Fibroblast of skin of scalp (primary cell): ENCODE measurements around the gene VPS25.

ENCODE experiments used
- DNase-seq: peaks from one replicate; pipeline ENCODE4 v3.0.0-alpha.2; 2013

Gene VPS25

DNA sequence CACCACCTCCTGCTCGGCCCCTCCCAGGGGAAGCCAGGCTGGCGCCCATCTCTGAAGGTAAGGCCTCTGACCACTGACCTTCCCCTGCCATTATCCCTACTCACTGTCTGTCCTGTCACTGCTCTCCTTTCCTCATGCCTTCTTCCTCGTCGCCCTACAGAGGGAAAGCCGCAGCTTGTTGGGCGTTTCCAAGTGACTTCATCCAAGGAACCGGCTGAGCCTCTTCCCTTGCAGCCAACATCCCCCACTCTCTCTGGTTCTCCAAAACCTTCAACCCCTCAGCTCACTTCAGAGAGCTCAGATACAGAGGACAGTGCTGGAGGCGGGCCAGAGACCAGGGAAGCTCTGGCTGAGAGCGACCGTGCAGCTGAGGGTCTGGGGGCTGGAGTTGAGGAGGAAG lies 22.2 kb downstream of the VPS25 start:
- DNase-seq: no peak

- DNase-seq: no peak
These were observed 23.0 kb downstream of the VPS25 start for GRCh38 chr17:42796066-42796758.

DNA sequence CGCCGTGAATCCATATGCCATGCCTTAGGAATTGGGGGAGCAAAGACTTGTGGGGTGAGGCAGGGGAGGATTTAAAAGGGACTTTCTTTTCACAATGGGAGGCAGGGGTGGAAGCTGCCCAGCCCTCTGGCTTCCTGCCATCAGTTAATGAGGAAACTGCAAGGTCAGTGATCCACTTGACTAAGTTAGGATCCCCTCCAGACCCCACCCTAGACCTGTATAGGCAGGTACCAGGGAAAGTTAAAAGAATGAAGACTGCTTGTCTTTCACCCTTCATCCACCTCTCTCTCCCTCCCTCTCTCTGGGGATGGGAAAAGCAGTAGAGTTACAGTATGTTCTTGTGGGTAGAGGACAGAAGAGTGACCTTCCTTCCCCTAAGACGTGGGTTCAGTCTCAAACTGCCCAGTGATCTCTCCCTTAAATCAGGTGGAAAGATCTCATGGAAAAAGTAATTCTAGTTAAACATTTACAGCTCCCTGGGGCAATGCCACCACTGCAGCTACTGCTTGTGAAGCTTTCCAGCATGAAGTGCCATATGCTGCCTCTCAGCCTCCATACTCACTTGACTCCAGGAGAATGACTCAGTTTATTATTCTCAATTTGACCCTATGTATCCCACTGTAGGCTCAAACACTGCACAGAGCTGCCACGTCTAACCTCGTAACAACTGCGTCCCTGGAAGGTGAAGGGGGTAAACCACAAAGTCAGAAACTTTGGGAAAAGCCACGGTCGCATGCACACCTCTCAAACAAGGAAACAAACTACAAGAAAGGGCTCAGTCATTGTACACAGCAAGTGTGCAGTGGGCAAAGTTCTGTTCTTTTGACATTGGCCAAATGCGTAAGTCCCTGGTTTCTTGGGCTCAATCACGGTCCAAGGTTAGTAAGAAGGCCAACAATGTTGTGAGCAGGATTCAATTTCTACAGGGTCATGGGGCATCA lies 24.1 kb downstream of the VPS25 start:
- no peak for DNase-seq

DNA sequence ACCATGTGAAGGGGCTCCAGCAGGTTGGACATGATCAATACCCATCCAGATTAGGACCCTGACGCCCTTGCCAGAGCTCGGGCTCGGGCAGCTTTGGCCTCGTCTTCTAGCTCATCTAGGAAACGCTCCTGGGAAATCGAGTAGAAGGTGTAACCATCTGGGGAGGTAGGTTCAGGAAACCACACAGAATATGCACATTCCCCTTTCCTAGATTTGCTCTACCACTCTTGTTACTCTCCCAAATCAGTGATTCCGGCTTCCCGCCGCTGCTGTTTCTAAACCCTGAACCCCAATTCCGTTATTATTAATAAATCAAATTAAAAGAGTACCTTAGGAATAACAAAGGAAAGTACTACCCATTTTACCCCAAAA lies 24.7 kb downstream of the VPS25 start:
- no peak for DNase-seq

DNA sequence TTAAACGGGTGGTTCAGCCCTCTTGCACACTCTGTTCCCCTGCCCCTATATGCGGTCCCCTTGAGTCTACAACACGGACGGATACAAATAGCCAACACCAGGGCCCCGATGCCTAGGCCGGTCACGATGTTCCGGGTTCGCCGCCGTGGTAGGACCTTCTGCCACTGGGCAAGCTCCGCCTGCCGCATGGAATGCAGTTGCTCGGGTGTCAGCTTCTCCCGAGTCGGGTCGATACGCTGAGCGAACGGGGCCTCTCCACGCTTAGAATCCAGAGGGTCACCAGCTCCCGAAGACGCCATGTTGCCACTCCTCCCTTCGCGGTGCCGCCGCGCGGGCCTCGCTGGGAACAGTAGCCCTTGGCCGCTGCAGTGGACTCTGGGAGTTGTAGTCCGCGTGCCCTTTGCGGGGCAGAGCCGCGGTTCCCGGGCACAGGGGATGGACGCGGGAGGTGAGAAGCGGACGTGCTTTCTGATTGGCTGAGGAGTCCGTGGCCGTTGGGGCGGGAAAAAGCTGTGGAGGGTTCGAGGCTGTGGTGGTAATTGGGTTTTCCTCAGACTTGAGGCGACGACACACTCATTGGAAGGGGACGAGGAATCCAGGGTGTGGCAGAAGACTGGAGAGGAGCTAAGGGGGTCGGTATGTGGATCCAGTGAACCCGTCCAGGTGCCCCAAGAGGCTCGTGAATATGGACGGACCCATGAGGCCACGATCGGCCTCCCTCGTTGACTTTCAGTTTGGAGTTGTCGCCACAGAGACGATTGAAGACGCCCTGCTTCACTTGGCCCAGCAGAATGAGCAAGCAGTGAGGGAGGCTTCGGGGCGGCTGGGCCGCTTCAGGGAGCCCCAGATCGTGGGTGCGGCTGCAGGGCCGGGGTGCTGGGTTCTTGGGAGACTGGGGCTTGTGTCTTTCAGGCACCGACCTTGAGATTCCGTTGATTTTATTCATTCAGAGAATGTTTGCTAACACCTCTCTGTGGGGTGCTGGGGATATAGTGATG lies 25.4 kb downstream of the VPS25 start, which contains the start of the genes CNTD1 and COA3:
Gene CNTD1 (plus strand): TSS at position 479 of the 998 bp plus-strand sequence. CDS start 207 bp downstream, at position 686.
Gene COA3 (minus strand): TSS at position 322 of the 998 bp plus-strand sequence. CDS start 23 bp downstream, at position 299.
- peak; percentile 90 for DNase-seq

GRCh38 chr17:42803074-42803883 lies 30.0 kb downstream of the VPS25 start:
- DNase-seq: no peak

GRCh38 chr17:42804918-42805367 lies 31.7 kb downstream of the VPS25 start:
- DNase-seq: no peak

DNA sequence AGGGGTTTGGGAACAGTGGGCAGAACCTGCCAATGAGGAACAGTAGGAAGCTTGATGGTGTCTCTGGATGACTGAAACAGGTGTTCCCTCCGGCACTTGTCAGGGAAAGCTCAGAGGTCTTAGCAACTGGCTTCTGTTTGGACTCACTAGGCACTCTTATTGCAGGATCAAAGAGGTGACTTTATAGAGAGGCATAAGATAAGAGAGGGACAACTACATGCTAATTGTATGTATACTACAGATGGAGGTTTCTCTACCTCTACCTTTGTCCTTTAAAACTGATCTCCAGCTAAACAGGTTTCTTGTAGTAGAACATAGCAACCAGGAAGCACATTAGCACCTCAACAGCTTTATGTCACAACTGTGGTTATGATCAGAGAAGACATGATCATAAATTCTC lies 33.0 kb downstream of the VPS25 start:
- DNase-seq: no peak

GRCh38 chr17:42809250-42809649 lies 36.0 kb downstream of the VPS25 start:
- DNase-seq: no peak

GRCh38 chr17:42814633-42815399 lies 41.6 kb downstream of the VPS25 start:
- DNase-seq: peak; percentile 20

DNA sequence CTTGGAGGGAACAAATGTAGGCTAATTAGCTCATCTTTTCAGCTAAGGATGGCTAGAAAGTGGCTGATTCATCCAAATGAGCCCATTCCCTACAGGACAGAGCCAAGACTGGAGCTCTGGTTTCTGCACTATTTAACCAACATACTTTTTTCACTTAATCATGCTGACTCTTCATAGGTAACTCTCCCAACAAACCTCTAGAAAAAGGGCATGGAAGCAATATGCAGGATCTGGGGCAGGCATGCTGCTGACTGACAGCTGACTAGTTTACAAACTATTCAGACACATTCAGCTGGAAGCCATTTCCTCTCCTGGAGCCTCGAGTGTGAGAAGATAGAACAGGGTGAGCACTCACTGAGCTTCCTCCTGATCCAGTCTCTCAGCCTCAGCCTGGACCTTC lies 44.6 kb downstream of the VPS25 start:
- DNase-seq: no peak

DNA sequence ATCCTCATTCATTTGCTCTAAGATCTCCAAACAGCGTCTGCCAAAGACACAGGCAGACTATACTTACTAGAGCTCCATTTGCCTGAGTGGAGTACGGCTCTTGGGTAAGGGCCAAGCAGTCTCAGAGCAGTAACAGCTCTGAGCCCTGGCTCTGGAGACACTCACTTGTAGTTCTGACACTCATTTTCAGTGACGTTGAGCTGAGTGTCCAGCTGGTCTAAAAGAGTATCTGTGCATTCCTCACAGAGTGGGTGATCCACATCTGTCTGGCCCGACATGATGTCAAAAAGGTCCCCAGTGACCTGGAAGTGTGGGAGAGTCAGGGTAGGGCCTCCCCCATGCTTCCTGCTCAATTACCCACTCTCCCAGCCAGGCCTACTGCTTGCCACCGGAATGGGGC lies 45.1 kb downstream of the VPS25 start:
- no peak for DNase-seq

DNA sequence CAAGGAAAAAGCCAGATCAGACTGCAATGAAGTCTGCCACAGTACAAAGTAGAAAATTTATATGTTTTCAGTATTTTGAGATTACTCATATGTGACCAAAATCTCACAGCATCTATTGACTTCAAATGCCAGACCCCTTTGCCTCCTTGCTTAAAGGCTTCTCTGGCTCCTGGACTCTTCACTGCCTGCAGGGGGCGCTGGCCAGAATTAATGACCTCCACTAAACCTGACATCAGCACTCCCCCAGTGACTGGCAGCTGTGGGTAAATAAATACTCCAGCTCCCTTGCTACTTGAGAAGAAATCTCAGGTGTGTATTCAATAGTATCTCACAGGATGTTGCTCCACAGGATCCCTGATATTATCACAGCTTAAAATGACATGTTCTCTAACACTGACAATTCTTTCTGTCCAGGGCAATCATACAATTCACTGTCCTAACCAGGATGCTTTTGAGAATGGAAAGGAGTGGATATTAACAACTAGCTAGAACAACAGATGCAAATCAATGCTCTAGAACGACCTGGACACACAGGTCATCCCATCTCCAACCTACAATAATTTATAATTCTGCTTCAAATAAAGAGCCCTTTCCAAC lies 46.8 kb downstream of the VPS25 start:
- peak; percentile 62 for DNase-seq

DNA sequence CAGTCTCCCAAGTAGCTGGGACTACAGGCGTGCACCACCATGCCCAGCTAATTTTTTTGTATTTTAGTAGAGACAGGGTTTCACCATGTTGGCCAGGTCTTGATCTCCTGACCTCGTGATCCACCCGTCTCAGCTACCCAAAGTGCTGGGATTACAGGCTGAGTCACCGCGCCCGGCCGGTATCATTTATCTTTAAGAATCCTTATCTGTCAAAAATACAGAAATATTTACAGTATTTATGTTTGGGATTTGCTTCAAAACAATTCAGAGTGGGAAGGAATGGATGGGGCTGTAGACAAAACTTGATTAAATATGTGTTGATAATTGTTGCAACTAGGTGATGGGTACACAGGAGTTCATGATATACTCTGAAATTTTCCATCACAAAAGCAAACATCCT lies 47.9 kb downstream of the VPS25 start:
- DNase-seq: no peak

- DNase-seq: no peak
These were observed 54.2 kb downstream of the VPS25 start for GRCh38 chr17:42827472-42827871.
